ENCODE measurements around the gene CLVS2. TPM values are rescaled to one million over a fixed set of nuclear protein-coding genes. Genes with fewer than 3 reads are reported as not detected.

The CLVS2 gene
- total RNA-seq, 1 experiment from 2014 or later, result not detected

GRCh38 chr6:123118811-123119210 is 122.8 kb downstream of the CLVS2 start:
- no peak overlapping the region for H3K27ac Mint-ChIP-seq (ENCODE audit: unreplicated experiment)
- H3K36me3 Mint-ChIP-seq (ENCODE audit: insufficient read depth, unreplicated experiment), result no peaks in the 10 kb centered on the region
- DNase-seq, result peak; percentile 5
- no peaks in the 10 kb centered on the region for H3K4me1 Mint-ChIP-seq (ENCODE audit: low read depth, unreplicated experiment)
- CTCF ChIA-PET, result no interaction called here
- intact Hi-C loops (cut with micrococcal nuclease; ENCODE audit: unreplicated experiment), result no loop called here
- H3K4me3 Mint-ChIP-seq (ENCODE audit: low read depth, unreplicated experiment), result no peak overlapping the region
- no TSS peak for BruUV-seq (replicated peaks)
- TF ChIP-seq CTCF (IDR thresholded peaks at IDR 0.05; ENCODE audit: unreplicated experiment), result no peak
- no peaks in the 10 kb centered on the region for H3K27me3 Mint-ChIP-seq (ENCODE audit: unreplicated experiment)
- H3K9me3 Mint-ChIP-seq (ENCODE audit: low read depth, unreplicated experiment), result no peaks in the 10 kb centered on the region

Other genes with a start within 250 kb of the CLVS2 start
- not detected in 2 replicates for gene FABP7, start 216.5 kb upstream of the CLVS2 start, total RNA-seq (2022)
- 1.6 and 1.8 TPM in 2 replicates for gene SMPDL3A, start 207.0 kb upstream of the CLVS2 start, total RNA-seq (2022)